Thyroid gland (tissue), 4 donors: ENCODE measurements around the gene FIGNL1.

Experiments used
- POLR2A ChIP-seq, 2 donors: fragments of 450-650 bp; IDR thresholded peaks; one replicate each; pipeline ENCODE4 v1.6.1; 2017; ENCODE audit warnings: antibody characterized with exemption in 2 of 2, mild to moderate bottlenecking in 2 of 2, moderate library complexity in 1 of 2
- TF ChIP-seq, protein P1 (sequence below), 6 experiments: fragments of 200-600 bp in 3 of 6; fragments of 450-650 bp in 3 of 6; sonication (generic) in 3 of 6; IDR thresholded peaks; one replicate each; pipeline ENCODE4 v1.5.1; 2016 to 2019; ENCODE audit warnings: antibody characterized with exemption in 6 of 6, mild to moderate bottlenecking in 2 of 6, inconsistent platforms in 1 of 6, moderate library complexity in 1 of 6

DNA sequence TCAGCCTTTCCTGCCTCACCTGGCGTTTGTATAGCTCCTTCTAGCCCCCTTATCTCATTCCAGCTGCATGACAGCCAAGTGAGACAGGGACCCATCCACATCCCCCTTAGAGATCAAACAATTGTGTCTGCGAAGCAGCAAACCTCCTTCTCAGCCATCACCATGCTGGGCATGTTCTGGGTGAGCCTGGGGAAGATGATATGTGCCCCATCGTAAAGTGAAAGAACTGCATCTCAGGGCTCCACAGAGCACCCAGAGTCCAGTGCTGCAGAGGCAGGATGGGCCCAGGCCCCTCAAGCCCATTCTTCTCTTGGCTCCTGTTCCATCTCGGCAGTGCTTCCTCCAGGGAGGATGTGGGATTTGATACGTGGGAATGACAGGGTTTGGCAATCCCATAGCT lies 43.2 kb downstream of the FIGNL1 start:
- TF ChIP-seq, protein P1, sequence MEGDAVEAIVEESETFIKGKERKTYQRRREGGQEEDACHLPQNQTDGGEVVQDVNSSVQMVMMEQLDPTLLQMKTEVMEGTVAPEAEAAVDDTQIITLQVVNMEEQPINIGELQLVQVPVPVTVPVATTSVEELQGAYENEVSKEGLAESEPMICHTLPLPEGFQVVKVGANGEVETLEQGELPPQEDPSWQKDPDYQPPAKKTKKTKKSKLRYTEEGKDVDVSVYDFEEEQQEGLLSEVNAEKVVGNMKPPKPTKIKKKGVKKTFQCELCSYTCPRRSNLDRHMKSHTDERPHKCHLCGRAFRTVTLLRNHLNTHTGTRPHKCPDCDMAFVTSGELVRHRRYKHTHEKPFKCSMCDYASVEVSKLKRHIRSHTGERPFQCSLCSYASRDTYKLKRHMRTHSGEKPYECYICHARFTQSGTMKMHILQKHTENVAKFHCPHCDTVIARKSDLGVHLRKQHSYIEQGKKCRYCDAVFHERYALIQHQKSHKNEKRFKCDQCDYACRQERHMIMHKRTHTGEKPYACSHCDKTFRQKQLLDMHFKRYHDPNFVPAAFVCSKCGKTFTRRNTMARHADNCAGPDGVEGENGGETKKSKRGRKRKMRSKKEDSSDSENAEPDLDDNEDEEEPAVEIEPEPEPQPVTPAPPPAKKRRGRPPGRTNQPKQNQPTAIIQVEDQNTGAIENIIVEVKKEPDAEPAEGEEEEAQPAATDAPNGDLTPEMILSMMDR (IDR thresholded peaks at IDR 0.05) = no peak
- no peak for TF ChIP-seq POLR2A (IDR thresholded peaks at IDR 0.05)
